ENCODE results near the gene CARHSP1.
"Not testable (repeated sequence)": the region's sequence is repeated elsewhere in the genome, so short reads cannot be mapped to it uniquely, and the experiment has no call there.

CARHSP1 gene

DNA sequence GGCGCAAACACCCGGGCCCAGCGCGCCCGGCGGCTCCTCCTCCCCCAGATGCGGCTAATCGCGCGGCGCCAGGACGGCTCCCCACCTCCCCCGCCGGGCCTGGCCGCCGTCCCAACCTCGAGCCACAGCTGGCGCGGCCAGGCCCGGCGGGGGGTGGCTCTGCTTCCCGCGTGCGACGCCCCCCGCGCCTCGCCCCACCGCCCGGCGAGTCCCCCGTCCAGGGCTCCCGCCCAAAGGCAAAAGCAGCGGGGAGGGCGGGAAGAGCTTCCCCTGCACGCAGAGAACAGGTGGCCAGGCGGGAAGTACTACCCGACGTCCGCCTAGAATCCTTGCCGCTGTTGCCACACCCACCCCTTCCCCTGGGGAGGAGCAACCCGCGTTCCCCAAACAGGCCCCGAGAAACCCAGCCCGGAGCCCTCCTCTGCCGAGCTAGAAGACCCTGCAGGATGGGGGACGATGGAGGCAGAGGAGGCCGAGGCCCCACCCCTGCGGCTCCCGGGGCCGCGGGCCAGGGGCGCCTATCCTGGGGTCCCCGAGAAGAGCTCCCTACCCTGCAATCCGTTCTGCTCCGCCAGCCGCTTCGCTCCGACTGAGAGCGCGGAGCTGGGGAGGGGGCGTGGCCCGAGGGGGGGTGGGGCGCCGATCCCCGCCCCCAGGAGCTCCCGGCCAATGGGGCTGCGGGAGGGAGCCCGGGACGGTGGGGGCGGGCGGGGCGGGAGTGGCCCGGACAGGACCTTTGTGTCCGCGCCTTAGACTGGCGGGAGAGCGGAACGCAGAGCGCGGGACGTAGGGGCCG, at the start of gene CARHSP1:
Gene CARHSP1, minus strand, starts transcription at position 591 of the 796 bp plus-strand sequence. CDS start 9,678 bp downstream, outside the sequence.
- DNase-seq, result peak; percentile 90

GRCh38 chr16:8917336-8917735, 48.5 kb upstream of the CARHSP1 start:
- not testable (repeated sequence) for DNase-seq

- DNase-seq, result no peak
Observed at GRCh38 chr16:8916541-8917225, 47.9 kb upstream of the CARHSP1 start.

DNA sequence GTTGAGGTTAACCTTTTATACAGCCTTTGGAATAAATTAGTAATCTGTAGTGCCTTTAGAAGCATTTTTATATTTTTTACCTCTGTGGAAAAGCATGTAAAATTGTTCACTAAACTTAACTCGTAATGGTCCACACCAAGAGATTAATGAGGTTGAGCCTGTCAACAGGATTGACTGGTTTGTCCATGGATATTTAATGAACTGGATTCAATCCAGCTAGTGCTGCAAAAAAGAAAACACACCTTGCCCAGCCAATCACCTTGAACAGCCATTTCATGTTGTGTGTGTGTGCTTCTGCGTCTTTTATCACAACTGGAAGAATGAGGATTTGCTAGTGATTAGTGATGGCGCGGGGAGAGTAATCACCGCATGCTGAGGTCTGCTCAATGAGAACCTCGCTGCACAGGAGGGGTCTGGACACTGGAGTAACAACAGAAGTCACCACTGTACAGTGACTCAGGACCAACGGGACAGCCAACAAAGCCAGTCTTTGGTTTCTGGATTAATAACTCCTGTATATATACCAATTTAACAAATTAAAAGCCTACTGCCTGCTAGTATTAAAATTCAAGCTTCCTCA, 47.0 kb upstream of the CARHSP1 start:
- DNase-seq, result no peak

DNA sequence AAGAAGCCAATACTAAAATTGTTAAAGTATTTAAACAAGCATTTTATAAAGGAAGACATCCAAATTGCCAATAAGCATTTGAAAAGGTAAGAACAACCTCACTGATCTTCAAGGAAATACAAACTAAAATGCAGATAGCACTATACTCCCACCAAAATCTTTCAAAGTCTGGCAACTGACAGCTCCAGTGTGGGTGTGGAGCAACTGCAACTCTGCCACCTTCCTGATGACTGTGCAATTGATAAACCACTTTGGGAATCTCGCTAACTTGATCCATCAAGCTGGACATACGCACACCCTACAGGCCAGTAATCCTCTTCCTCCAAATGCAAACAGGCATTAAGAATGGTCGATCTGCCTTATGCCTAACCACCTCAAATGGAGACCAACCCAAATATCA, 45.3 kb upstream of the CARHSP1 start:
- no peak for DNase-seq

GRCh38 chr16:8912793-8913192, 44.0 kb upstream of the CARHSP1 start:
- DNase-seq, result no peak

DNA sequence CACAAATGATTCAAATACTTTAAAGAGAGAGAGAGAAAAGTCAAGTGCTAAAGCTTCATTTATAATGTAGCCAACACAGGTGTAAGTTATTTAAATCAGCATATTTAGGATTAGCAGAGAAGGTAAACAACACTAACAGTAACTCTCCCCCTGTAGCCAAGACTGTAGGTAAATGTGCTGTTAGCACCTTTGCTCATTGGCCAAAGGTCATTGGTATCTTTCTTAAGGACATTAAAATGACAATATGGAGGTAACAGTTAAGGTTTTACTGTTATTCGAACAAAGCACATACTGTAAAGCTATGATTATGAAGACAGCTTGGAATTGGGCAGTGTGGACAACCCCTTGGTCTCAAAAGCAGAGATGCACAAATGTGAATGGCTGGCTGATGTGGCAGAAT, 42.0 kb upstream of the CARHSP1 start:
- DNase-seq, result no peak

DNA sequence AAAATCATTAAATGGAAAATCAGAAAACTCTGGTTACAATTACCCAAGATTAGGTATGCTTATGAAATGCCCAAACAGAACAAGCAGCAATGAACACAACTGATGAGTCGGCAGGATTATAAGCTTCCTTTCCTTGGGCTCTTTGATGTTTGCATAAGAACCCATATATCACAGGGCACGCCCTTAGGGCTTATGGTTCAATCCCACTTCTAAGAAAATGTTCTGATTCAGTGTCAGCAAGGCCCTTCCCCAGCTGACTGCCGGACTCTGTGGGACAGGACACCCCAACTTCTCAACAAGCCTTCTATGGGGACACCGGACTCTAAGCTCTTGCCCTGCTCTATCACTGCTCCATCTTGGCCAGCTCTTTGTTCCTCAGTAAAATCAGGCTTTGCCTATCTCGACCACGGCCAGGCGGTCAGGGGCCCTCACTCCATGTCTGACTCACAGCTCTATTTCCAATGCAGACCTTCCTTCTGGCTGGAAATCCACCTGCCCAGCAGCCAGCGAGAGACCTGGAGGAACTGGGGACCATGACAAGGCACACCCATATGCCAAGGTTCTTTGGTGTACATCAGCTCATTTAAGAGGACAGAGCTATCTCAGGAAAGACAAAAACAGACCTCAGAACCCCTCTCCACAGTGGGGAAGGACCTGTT, 40.1 kb upstream of the CARHSP1 start:
- DNase-seq, result no peak

GRCh38 chr16:8907096-8907495, 38.3 kb upstream of the CARHSP1 start:
- DNase-seq, result no peak

GRCh38 chr16:8905795-8906591, 37.2 kb upstream of the CARHSP1 start:
- no peak for DNase-seq

DNA sequence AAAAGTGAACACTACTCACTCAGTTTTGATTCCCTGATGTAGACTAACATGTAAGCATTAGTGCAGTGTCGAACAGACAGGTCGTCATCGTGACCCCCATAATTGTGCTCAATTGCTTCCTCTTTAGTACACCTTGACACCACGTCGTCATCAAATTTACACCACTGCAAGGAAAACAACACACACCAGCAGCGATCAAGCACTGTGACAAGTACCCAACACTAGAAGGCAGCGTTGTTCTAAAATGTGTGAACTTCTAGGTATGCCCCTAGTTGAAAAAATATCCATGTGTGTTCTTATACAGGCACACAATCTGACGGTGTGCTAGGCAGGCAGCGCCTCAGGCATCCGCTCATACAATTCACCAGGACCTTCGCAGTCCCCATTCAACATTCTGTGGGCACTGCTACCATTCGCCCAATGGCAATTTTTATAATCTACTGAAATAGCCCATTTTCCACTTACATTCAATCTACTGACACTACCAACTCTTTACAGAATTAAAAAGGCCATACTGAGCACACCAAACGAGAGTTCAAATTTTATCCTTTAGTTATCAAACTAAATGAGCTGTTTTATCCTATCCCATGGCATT, 36.5 kb upstream of the CARHSP1 start:
- no peak for DNase-seq

- DNase-seq, result no peak
Observed at GRCh38 chr16:8904018-8904430, 35.2 kb upstream of the CARHSP1 start.

GRCh38 chr16:8903004-8903403, 34.2 kb upstream of the CARHSP1 start:
- DNase-seq, result no peak

GRCh38 chr16:8901320-8901861, 32.6 kb upstream of the CARHSP1 start:
- DNase-seq, result no peak

DNA sequence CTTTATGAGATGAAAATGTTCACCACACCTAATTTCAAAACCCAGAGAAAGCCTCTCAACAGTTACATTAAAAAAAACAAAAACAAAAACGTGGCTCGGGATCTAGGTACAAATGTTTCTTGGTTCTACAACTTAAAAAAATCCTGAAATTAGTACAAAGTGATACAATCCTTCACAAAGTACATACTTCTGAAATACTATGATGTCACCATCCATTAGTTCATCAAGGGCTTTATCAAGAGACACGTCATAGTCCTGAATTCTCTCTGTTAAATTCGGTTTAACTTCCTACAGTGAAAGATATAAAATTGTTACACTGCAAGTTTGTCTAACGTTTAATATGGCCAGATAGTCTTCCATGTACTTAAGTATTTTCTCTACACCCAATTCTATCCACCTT, 31.5 kb upstream of the CARHSP1 start:
- no peak for DNase-seq

DNA sequence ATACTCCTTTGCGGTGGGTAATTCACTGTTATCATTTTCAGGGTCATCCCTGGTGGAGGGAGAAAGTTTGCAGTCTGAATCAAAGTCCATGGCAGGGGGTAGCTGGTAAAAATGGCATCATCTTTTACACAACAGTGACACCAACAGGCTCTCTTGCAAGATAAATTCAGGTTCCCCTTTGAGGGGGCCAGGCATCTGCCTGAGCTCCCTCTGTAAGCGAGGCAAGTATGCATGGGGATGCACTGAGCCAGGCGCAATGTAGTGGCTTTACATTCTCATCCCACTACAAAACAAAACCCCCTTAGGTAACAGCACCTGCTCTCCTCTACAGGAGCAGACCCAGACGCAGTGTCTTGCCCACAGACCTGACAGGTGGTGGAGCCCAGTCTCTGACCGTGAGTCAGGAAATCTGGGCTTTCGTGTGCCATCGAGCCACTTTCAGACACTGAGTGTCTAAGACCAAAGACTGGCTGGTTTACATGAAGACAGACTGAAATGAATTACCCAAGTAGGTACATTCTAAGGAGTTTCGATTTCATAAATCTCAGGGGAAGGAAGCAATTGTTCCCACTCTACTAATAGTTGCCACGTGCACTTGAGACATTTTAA, 31.0 kb upstream of the CARHSP1 start:
- no peak for DNase-seq

DNA sequence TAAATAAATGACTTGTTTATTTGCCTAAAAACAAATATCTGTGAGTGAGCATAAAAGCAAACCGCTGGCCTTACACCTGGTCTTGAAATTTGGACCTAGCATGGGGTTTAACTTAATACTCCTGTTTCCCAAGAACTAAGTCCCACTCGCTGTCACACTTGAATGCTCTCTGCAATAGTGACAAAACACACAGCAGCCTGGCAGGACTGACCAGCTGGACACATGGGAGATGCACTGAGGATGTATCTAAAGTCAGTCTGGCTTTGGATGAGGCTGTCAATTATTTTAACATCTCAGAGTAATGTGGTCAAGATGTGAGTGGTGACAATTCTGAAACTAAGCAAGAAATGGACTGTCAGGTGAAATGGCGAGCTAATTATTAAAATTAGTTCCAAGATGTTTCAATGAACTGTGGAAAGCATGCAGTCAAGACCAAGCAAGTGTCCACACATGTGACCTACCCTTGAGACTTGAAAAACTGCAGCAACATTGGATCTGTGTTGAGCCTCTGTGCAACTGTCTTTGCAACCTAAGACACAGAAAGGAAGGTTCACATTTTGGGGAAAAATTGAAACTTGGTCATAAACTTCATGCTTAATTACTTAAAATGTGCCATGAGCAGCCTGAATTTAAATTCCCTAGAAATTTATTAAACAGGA, 30.0 kb upstream of the CARHSP1 start:
- no peak for DNase-seq

- DNase-seq, result no peak
Observed at GRCh38 chr16:8894736-8895334, 26.0 kb upstream of the CARHSP1 start.

- DNase-seq, result no peak
Observed at GRCh38 chr16:8893976-8894690, 25.3 kb upstream of the CARHSP1 start.

DNA sequence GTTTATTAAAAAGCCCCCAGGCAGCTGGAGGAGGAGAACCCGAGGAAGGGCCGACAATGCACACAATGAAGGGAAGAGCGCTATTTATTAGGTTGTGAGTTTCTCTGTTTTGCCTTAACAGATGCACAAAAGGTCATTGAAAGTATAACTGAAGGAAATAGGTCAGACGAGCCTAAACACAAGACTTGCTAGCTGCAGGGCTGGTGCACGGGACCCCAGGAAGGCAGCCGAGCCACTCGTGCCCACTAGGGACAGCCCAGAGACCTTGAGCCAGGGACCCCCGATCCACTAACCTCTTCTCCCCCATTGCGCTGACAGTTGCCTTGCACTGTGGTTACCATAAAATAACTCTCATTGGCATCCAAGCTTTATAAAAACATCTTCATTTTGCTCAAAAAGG, 24.6 kb upstream of the CARHSP1 start:
- DNase-seq, result no peak

Data from NCI-H226 (cell line).